Hepatocyte (in vitro differentiated cells): Measurements from ENCODE around the gene EPHB2.

Source experiments
- CTCF ChIP-seq: fragments of 200-600 bp; sonication (generic); IDR thresholded peaks from 2 replicates; pipeline ENCODE4 v1.5.1; 2016; ENCODE audit warnings: antibody characterized with exemption, mild to moderate bottlenecking; ENCODE audit not compliant: poor library complexity
- EZH2phosphoT487 ChIP-seq: fragments of 200-600 bp; sonication (generic); IDR thresholded peaks from one replicate; pipeline ENCODE4 v1.6.1; 2018; ENCODE audit warnings: antibody characterized with exemption, mild to moderate bottlenecking, low read depth, moderate library complexity; ENCODE audit not compliant: unreplicated experiment, severe bottlenecking

DNA sequence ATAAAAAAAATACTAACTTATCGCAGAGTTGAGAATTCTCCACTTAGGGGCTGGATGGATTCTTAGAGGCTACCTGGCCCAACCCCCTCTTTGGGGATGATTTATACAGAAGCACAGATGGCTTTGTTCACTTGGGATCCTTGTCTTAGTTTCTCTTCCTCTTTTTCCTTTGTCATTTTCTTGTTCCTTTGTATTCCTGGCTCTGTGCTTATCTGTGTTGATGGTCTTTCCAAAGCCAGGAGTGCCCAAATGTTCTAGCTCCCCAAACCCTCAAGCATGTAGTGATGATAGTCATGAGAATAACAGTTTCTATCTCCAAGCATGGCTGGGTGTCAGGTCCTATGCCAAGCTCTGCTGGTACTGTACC, 27.4 kb downstream of the EPHB2 start:
- TF ChIP-seq EZH2phosphoT487 (no peak), CTCF (no peak)
